ENCODE results near the gene GCK.

The GCK gene

GRCh38 chr7:44141221-44141850, 47.9 kb downstream of the GCK start, which contains the start of gene MYL7:
MYL7 (minus strand) TSS chr7:44141332; CDS start chr7:44141305, 27 bp downstream.
- Histone ChIP-seq H3K9ac (ENCODE audit: low read depth, low read length) (no peak within 1 kb of the TSS), H3K4me2 (ENCODE audit: insufficient read depth, low read length) (no peak within 1 kb of the TSS), H3K27me3 (ENCODE audit: insufficient read depth, low read length, poor library complexity) (no peaks in the 10 kb centered on the region), H3K4me3 (ENCODE audit: low read depth in 1 of 2, low read length in 2 of 2) (no peak within 1 kb of the TSS), H4K20me1 (ENCODE audit: insufficient read depth, low read length) (no peaks in the 10 kb centered on the region), H3K36me3 (ENCODE audit: insufficient read depth, low read length) (no peaks in the 10 kb centered on the region), H3K79me2 (ENCODE audit: insufficient read depth, low read length) (no peaks in the 10 kb centered on the region), H3K27ac (ENCODE audit: low read length) (no peak within 1 kb of the TSS), H2AFZ (ENCODE audit: low read depth, low read length) (no peak within 1 kb of the TSS), H3K9me3 (ENCODE audit: insufficient read depth, low read length, severe bottlenecking) (no peaks in the 10 kb centered on the region), H3K4me1 (ENCODE audit: insufficient read depth, low read length) (no peaks in the 10 kb centered on the region)
- ATAC-seq (ENCODE audit: insufficient read depth, low read depth) (no peak), DNase-seq (no peak)
- TF ChIP-seq CTCF (IDR thresholded peaks at IDR 0.05; ENCODE audit: borderline replicate concordance, extremely low read depth, low read length, poor library complexity, severe bottlenecking) = no peak
- no peak for TF ChIP-seq EZH2 (IDR thresholded peaks at IDR 0.05; ENCODE audit: borderline replicate concordance, low read depth, low read length, severe bottlenecking)

- TF ChIP-seq CTCF (IDR thresholded peaks at IDR 0.05; ENCODE audit: borderline replicate concordance, extremely low read depth, low read length, poor library complexity, severe bottlenecking) (no peak), EZH2 (IDR thresholded peaks at IDR 0.05; ENCODE audit: borderline replicate concordance, low read depth, low read length, severe bottlenecking) (no peak)
- Histone ChIP-seq H3K4me1 (ENCODE audit: insufficient read depth, low read length) (no peaks in the 10 kb centered on the region), H3K4me3 (ENCODE audit: low read depth in 1 of 2, low read length in 2 of 2) (no peak overlapping the region), H3K9me3 (ENCODE audit: insufficient read depth, low read length, severe bottlenecking) (no peaks in the 10 kb centered on the region), H2AFZ (ENCODE audit: low read depth, low read length) (no peak overlapping the region), H3K79me2 (ENCODE audit: insufficient read depth, low read length) (no peaks in the 10 kb centered on the region), H3K36me3 (ENCODE audit: insufficient read depth, low read length) (no peaks in the 10 kb centered on the region), H3K27me3 (ENCODE audit: insufficient read depth, low read length, poor library complexity) (no peaks in the 10 kb centered on the region), H3K4me2 (ENCODE audit: insufficient read depth, low read length) (no peak overlapping the region), H3K9ac (ENCODE audit: low read depth, low read length) (no peak overlapping the region), H4K20me1 (ENCODE audit: insufficient read depth, low read length) (no peaks in the 10 kb centered on the region), H3K27ac (ENCODE audit: low read length) (no peak overlapping the region)
- no peak for DNase-seq
- no peak for ATAC-seq (ENCODE audit: insufficient read depth, low read depth)
These were observed 48.9 kb downstream of the GCK start for GRCh38 chr7:44140341-44140740.

GRCh38 chr7:44139311-44140010, 49.8 kb downstream of the GCK start:
- Histone ChIP-seq H2AFZ (ENCODE audit: low read depth, low read length) (no peak overlapping the region), H3K4me3 (ENCODE audit: low read depth in 1 of 2, low read length in 2 of 2) (no peak overlapping the region), H3K4me2 (ENCODE audit: insufficient read depth, low read length) (no peak overlapping the region), H3K9ac (ENCODE audit: low read depth, low read length) (no peak overlapping the region), H4K20me1 (ENCODE audit: insufficient read depth, low read length) (no peaks in the 10 kb centered on the region), H3K36me3 (ENCODE audit: insufficient read depth, low read length) (no peaks in the 10 kb centered on the region), H3K27me3 (ENCODE audit: insufficient read depth, low read length, poor library complexity) (no peaks in the 10 kb centered on the region), H3K9me3 (ENCODE audit: insufficient read depth, low read length, severe bottlenecking) (no peaks in the 10 kb centered on the region), H3K79me2 (ENCODE audit: insufficient read depth, low read length) (no peaks in the 10 kb centered on the region), H3K27ac (ENCODE audit: low read length) (no peak overlapping the region), H3K4me1 (ENCODE audit: insufficient read depth, low read length) (no peaks in the 10 kb centered on the region)
- no peak for TF ChIP-seq EZH2 (IDR thresholded peaks at IDR 0.05; ENCODE audit: borderline replicate concordance, low read depth, low read length, severe bottlenecking)
- TF ChIP-seq CTCF (IDR thresholded peaks at IDR 0.05; ENCODE audit: borderline replicate concordance, extremely low read depth, low read length, poor library complexity, severe bottlenecking) = no peak
- DNase-seq (no peak), ATAC-seq (ENCODE audit: insufficient read depth, low read depth) (no peak)

Data from DND-41 (cell line).